K562 (cell line): ENCODE results near the gene BRD3. TPM values are rescaled to one million over a fixed set of nuclear protein-coding genes. Genes with fewer than 3 reads are reported as not detected.

ENCODE experiments used
- ATAC-seq: fragments of 200-7000 bp; cut with Tn5 transposase; 3 replicates; pipeline ENCODE4 v1.9.1; 2020; ENCODE audit warnings: moderate library complexity
- BruUV-seq: library from RNA; stranded (reverse); fragments of 400-500 nt; replicated peaks from 2 replicates; lab custom pipeline; 2021; lab: Mats Ljungman, UMichigan
- CTCF ChIA-PET: fragments of 300-600 bp; formaldehyde crosslinking; extraction: SDS; loops from one replicate; lab custom pipeline; 2021; ENCODE audit warnings: low intra/inter-chr PET ratio; lab: Yijun Ruan, JAX
- POLR2A ChIA-PET: fragments of 300-600, 350-650 bp; sonication (Branson Sonifier 250); formaldehyde crosslinking; extraction: SDS; loops from one replicate; lab custom pipeline; 2021; ENCODE audit warnings: antibody characterized with exemption, inconsistent platforms; lab: Yijun Ruan, JAX
- DNase-seq, 4 experiments: peaks; one replicate each; pipeline versions ENCODE4 v3.0.0 to v3.0.0-alpha.2; 2011 to 2018; ENCODE audit warnings: low spot score in 3 of 4, mixed read lengths in 3 of 4; ENCODE audit errors: extremely low read depth in 1 of 4
- FAIRE-seq: peaks from 2 replicates; lab custom pipeline; 2011; peaks lifted over from hg19 to GRCh38; lab: Jason Lieb, UNC
- H2AFZ ChIP-seq: 2 replicates; pipeline ENCODE4 v1.6.0; 2011; ENCODE audit warnings: low read depth, low read length, control low read depth, inconsistent platforms
- H3K27ac ChIP-seq: fragments of 200-600 bp; 3 replicates; pipeline ENCODE4 v1.8.0; 2011; ENCODE audit warnings: low read depth, mild to moderate bottlenecking, control low read depth, inconsistent platforms, low read length, moderate library complexity, mixed read lengths; ENCODE audit errors: extremely low read depth
- H3K27me3 ChIP-seq, 2 experiments: fragments of 300-600 bp in 1 of 2; 2 replicates in 1 of 2; 3 replicates in 1 of 2; pipeline versions ENCODE4 v1.6.0 to v1.8.0; 2011; ENCODE audit warnings: inconsistent platforms in 2 of 2, low read length in 2 of 2, mild to moderate bottlenecking in 1 of 2, mixed read lengths in 1 of 2, moderate library complexity in 1 of 2; ENCODE audit not compliant: control insufficient read depth in 2 of 2, insufficient read depth in 2 of 2
- H3K36me3 ChIP-seq: fragments of 300-600 bp; 3 replicates; pipeline ENCODE4 v1.8.0; 2011; ENCODE audit warnings: mild to moderate bottlenecking, low read length, inconsistent platforms; ENCODE audit not compliant: control insufficient read depth, insufficient read depth
- H3K4me1 ChIP-seq, 2 experiments: fragments of 200-600 bp in 1 of 2; replicated peaks in 1 of 2; 2 replicates in 1 of 2; 3 replicates in 1 of 2; pipeline versions ENCODE4 v1.5.1 to v1.8.0; 2011; ENCODE audit warnings: inconsistent platforms in 2 of 2, low read length in 2 of 2, mild to moderate bottlenecking in 1 of 2, mixed read lengths in 1 of 2, moderate library complexity in 1 of 2; ENCODE audit not compliant: control insufficient read depth in 2 of 2, insufficient read depth in 2 of 2
- H3K4me2 ChIP-seq: 2 replicates; pipeline ENCODE4 v1.6.1; 2011; ENCODE audit warnings: low read length, control low read depth, inconsistent platforms, mixed read lengths; ENCODE audit not compliant: insufficient read depth
- H3K4me3 ChIP-seq: fragments of 200-600 bp; sonication (generic), shearing (Covaris generic); 2 replicates; pipeline ENCODE4 v1.5.1; 2016; ENCODE audit warnings: control low read depth, inconsistent platforms
- H3K79me2 ChIP-seq: fragments of 200-600 bp; 3 replicates; pipeline ENCODE4 v1.8.0; 2011; ENCODE audit warnings: low read length, inconsistent platforms; ENCODE audit not compliant: control insufficient read depth, insufficient read depth
- H3K9ac ChIP-seq, 2 experiments: 2 replicates each; pipeline versions ENCODE4 v1.6.0 to v1.6.1; 2011; ENCODE audit warnings: low read depth in 2 of 2, low read length in 2 of 2, control low read depth in 1 of 2, inconsistent platforms in 1 of 2, mild to moderate bottlenecking in 1 of 2, mixed read lengths in 1 of 2; ENCODE audit not compliant: insufficient read depth in 1 of 2
- H3K9me1 ChIP-seq: one replicate; pipeline ENCODE4 v1.6.0; 2011; ENCODE audit warnings: inconsistent platforms, mild to moderate bottlenecking, low read length, moderate library complexity; ENCODE audit not compliant: control insufficient read depth, insufficient read depth
- H3K9me3 ChIP-seq: replicated peaks from 2 replicates; pipeline ENCODE4 v1.5.1; 2011; ENCODE audit warnings: low read depth, low read length, inconsistent platforms; ENCODE audit not compliant: control insufficient read depth, insufficient read depth
- H4K20me1 ChIP-seq: replicated peaks from 2 replicates; pipeline ENCODE4 v1.6.1; 2011; ENCODE audit warnings: low read length, inconsistent platforms, mixed read lengths; ENCODE audit not compliant: control insufficient read depth, insufficient read depth
- PKNOX1 ChIP-seq: fragments of 450-650 bp; IDR thresholded peaks from 2 replicates; pipeline ENCODE4 v1.6.1; 2016
- RNF219 ChIP-seq: fragments of 250-450 bp; sonication (Bioruptor Pico); IDR thresholded peaks from 2 replicates; pipeline ENCODE4 v1.5.0; 2022; ENCODE audit warnings: mild to moderate bottlenecking
- SMARCA4 ChIP-seq: fragments of 450-650 bp; IDR thresholded peaks from 2 replicates; pipeline ENCODE4 v1.6.1; 2016
- WGBS: fragments of 100-300 bp; shearing (Covaris generic); methylation state at CpG from one replicate; pipeline ENCODE4 v1.1.6; 2016; ENCODE audit warnings: low coverage, mixed read lengths; ENCODE audit not compliant: insufficient coverage; ENCODE audit errors: missing lambda C conversion rate; 5-methylcytosine and 5-hydroxymethylcytosine counted together
- in situ Hi-C: fragments of 300-500 bp; cut with MboI; formaldehyde crosslinking; loops from 4 replicates; pipeline ENCODE4 v1.15.0; 2018; ENCODE audit warnings: inconsistent platforms, mixed read lengths
- intact Hi-C: fragments of 100-400 bp; cut with micrococcal nuclease; formaldehyde crosslinking; loops from 2 replicates; pipeline ENCODE4 v1.14.2; 2022
- polyA plus RNA-seq, 8 experiments: library from polyadenylated mRNA; depleted of rRNA in 4 of 8; stranded (reverse) in 5 of 8; unstranded in 3 of 8; fragments of >200 nt; fragmentation: Nextera tagmentation in 2 of 8; fragmentation: Illumina TruSeq in 1 of 8; extraction: Ambion mirVana in 2 of 8; extraction: Trizol in 1 of 8; gene quantifications; 2 replicates each; pipeline versions ENCODE4 v1.2.1 to v1.2.3, GENCODE V29; 2011 to 2014; ENCODE audit warnings: inconsistent platforms in 1 of 8, missing spikeins in 1 of 8
- total RNA-seq, 7 experiments: library from RNA; depleted of rRNA in 6 of 7; stranded (reverse); fragments of >200 nt in 6 of 7; fragmentation: Illumina TruSeq in 2 of 7; extraction: Trizol in 2 of 7; gene quantifications; 2 replicates each; pipeline versions ENCODE4 v1.2.1 to v1.2.3, GENCODE V29; 2011 to 2021; ENCODE audit warnings: low replicate concordance in 1 of 7

BRD3 gene
- total and polyA plus RNA-seq, 9 of the 15 experiments (the other 6 are each of a cell fraction or from before 2014, with no cell fraction given): 0.82 to 37.1 (median 4.2) TPM

DNA sequence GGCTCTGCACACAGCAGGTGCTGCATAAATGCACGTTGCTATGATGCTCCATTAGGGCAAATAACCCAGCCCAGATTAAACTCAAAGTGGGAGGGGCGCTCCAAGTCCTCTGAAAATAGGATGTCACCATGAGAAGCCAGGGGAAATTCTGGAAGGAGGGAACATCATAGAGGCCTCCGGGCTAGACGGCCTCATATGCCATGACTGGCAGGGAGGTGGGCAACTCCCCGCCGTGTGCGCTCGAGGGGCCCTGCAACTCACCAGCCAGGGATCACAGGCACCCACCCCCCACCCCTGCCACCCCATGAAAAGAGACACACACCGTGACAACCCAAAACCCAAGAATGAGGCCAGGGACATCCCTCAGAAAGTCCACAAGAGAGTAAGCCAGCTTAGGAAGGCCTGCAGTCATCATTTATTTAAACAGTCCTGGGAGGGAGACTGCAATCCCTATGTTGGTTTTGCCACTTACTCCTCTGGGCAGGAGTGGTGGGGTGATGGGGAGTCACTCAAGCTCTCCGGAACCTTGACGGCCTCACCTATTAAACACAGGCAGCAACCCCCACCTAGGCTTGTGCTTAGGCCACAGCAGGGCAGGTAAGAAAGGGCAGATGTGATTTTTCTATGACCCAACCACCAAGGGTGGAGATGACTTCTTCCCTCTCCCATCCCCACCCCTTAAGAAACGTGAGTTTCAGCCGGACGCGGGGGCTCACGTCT is 79.7 kb downstream of the BRD3 start:
- Histone ChIP-seq H3K9ac (no peak overlapping the region), H3K4me2 (no peak overlapping the region), H3K9me3 (no peaks in the 10 kb centered on the region), H4K20me1 (peaks cover 25% of the 10 kb centered on the region), H3K4me3 (no peak overlapping the region), H3K79me2 (no peaks in the 10 kb centered on the region), H2AFZ (no peak overlapping the region), H3K27me3 (peaks cover 3 to 48% of the 10 kb centered on the region in 2 experiments; a peak in 4 of 5 replicates), H3K36me3 (no peaks in the 10 kb centered on the region), H3K27ac (no peak overlapping the region), H3K4me1 (peaks cover 0 to 30% of the 10 kb centered on the region in 2 experiments; a peak in 2 of 5 replicates), H3K9me1 (peaks cover 2% of the 10 kb centered on the region)
- DNase-seq (no peak), FAIRE-seq (no peak), ATAC-seq (no peak)
- TF ChIP-seq SMARCA4 (no peak), RNF219 (CRISPR knock-in tag) (no peak), PKNOX1 (no peak)
- intact Hi-C loops (no loop called here), in situ Hi-C loops (no loop called here)
- ChIA-PET CTCF (no interaction called here), POLR2A (interaction anchor here (0.6 kb wide), 1 partner anchor 136 kb away, joined by 3 read pairs; no protein-coding TSS in a partner anchor)
- no TSS peak for BruUV-seq
- 10% methylated on average over 16 of the region's 16 CpGs for WGBS
